Right lung (tissue), 5 donors: Measurements from ENCODE around the gene MATK. TPM values are rescaled to one million over a fixed set of nuclear protein-coding genes. Genes with fewer than 3 reads are reported as not detected.
"Not testable (repeated sequence)": the region's sequence is repeated elsewhere in the genome, so short reads cannot be mapped to it uniquely, and the experiment has no call there.

ENCODE experiments used
- DNase-seq, 2 donors: peaks; one replicate each; pipeline ENCODE4 v3.0.0-alpha.2; 2013
- polyA plus RNA-seq, 5 donors: library from polyadenylated mRNA; unstranded; fragments of 120-200 nt; gene quantifications; one replicate each; pipeline versions ENCODE4 v1.2.1 to v1.2.3, GENCODE V29; 2013; ENCODE audit warnings: inconsistent platforms in 1 of 5, low replicate concordance in 1 of 5; ENCODE audit not compliant: insufficient read length in 5 of 5, insufficient read depth in 1 of 5

The MATK gene
- polyA plus RNA-seq, 5 donors: 0.84 to 2.7 (median 1.1) TPM

GRCh38 chr19:3816566-3817218, 30.5 kb upstream of the MATK start:
- DNase-seq: no peak

- DNase-seq: not testable (repeated sequence)
Observed at GRCh38 chr19:3816148-3816547, 30.0 kb upstream of the MATK start.

- DNase-seq: no peak
Observed at GRCh38 chr19:3814648-3815047, 28.5 kb upstream of the MATK start.

GRCh38 chr19:3813473-3814392, 27.6 kb upstream of the MATK start:
- DNase-seq: no peak

DNA sequence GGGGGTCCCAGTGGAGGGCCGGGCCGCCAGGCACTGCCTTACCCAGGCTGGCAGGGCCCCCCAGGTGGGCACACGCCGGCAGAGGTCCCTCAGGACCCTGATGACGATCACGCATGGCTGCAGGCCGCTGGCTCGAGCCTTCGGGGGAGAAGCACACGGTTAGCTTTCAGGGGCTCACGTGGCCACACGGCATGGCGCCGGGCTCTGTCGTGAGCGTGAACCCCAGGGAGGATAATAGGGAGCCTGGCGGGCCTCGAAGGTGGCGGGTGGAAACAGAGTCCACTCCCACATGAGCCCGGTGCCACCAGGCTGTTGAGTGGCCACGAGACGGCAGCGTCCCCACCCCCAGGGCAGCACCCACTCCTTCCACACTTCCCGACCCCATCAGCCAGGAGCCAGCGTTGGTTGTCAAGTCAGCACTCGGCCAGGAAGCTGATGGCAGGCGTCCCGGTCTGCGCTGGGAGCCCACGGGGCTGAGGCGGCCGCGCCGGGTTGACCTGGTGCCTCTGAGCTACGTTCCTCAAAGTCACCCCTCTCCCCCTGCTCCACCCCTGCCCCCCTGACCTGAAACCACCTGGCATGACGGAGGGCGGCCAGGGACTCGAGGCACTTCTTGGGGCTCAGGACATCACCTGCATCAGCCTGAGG, 24.7 kb upstream of the MATK start:
- no peak for DNase-seq

GRCh38 chr19:3809881-3810707, 23.9 kb upstream of the MATK start:
- no peak for DNase-seq

GRCh38 chr19:3808420-3809143, 22.4 kb upstream of the MATK start:
- DNase-seq: no peak

GRCh38 chr19:3807574-3808354, 21.6 kb upstream of the MATK start:
- no peak for DNase-seq

GRCh38 chr19:3807131-3807480, 20.9 kb upstream of the MATK start:
- no peak for DNase-seq

DNA sequence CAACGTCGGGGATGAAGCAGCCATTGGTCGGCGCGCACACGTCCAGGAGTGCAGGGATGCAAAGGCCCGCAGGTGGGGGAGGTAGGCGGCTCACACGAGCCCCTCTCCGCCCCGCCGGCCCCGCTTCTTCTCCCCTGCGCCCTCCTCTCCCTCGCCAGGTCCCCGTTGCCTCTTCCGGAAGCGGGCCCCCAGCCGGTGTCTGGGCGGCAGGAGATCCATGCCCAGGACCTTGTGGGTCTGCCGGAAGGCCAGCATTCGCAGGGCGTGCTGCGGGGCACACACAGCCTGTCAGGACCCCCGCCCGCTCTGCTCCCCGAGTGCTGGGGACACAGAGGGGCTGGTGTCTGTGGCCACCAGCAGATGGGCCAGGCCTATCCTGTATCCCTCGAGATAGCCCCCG, 19.7 kb upstream of the MATK start:
- DNase-seq: no peak

DNA sequence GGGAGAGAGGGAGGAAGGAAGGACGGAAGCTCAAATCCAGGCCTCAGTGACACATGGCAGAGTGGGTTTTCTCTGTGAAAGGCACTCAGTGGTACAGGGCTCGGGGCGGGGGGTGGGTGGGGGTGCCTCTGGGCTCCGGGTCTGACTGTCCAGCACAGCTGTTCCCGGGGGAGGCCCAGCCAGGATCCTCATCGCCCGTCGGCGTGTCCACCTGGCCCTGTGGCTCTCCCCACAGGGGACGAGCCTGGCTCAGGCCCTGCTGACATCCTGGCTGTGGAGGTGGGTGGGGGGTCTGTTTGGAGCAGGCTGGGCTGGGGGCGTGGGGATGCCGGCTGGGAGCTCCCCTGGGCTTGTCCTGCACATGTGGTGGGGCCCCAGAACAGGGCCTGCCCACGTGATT, 18.2 kb upstream of the MATK start:
- no peak for DNase-seq

DNA sequence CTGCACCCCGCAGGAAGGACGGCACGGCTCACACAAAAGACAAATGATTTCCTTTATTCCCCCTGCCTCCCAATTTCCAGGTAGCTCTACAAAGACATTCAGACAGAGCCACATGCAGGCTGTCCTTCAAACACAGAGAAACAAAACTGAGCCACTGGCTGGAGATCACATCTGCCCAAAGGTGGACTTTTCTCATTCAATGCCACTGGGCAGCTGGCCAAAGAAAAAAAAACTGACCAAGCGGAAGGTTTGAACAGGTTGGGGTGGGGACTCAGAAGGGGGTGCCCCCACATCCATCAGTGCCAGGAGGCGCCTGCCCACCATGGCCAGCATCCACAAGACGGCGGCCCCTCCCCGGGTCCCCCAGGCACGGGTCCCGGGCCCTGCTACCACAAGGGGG, 17.8 kb upstream of the MATK start:
- no peak for DNase-seq

DNA sequence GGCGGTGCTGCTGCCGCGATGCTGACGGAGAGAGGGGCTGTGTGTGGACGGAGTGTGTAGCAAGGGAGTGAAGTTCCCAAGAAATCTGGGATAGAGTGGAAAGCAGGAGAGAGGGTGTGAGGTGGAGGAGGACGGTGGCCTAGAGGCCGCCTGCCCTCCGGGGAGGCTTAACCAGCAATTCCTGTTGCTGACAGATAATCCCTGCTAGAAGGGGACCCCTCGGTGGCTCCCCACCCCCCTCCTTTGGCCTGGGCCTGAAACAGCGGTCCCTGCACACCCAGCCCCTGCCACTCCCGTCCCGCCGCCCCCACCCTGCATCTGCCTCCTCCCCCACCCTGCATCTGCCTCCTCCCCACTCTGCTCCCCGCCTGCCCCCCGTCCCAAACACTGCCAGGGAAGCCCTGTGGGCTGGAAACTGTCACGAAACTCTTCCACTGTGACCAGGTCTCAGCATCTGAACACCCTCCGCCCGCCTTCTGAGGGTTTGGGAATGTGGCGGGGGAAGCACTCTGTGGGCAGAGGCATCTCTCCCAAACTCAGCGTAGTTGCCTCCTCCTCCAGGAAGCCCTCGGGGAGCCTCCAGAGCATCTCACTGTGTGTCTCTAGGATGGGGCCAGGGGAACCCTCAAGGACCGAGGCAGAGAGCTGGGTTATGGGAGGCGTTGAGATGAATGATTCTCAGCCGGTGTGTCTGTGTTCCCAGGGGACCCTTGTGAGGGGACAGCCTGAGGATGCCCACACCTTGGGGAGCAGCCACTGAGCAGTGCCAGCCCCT, 17.1 kb upstream of the MATK start:
- no peak for DNase-seq

GRCh38 chr19:3801412-3802096, 15.4 kb upstream of the MATK start:
- DNase-seq: peak; percentile 9 to 15

DNA sequence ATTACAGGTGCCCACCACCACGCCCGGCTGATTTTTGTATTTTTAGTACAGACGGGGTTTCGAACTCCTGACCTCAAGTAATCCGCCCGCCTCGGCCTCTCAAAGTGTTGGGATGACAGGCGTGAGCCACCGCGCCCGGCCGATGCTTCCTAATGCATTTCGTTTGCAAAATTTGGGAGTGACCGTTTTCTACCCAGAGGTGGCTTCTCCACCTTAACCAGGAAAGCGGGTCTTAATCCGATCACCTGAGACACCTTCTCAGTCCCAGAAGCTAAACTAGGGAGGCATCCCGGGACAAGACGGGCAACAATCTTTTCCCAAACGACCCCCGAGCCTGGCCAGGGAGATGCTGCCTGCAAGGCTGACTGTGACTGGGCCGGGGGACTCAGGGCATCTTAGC, 14.8 kb upstream of the MATK start:
- DNase-seq: no peak

GRCh38 chr19:3798137-3798536, 12.0 kb upstream of the MATK start:
- DNase-seq: no peak

- no peak for DNase-seq
Observed at GRCh38 chr19:3796358-3796757, 10.2 kb upstream of the MATK start.

GRCh38 chr19:3793799-3794198, 7.6 kb upstream of the MATK start:
- DNase-seq: no peak

DNA sequence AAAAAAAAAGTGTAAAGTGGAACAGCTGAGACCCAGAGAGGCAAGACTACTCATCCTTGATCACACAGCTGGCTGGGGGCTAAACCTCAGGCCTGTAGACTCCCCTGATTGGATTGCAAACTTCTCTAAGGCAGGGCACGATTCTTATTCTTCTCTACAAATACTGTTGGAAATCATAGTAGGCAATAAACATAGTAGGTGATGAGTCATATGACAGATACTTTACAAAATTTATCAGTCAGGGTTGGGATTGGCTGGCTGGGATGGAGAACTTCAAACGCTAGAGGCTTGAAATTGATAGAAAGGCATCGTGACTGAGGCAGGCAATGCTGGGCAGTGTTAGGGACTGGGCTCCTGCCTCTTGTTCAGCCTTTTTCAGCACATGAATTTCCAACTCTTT, 5.9 kb upstream of the MATK start:
- no peak for DNase-seq
